Common myeloid progenitor, CD34-positive (primary cell): ENCODE results near the gene MORN4.

ENCODE experiments used
- CTCF ChIA-PET: fragments of 350-600 bp; sonication (Branson Sonifier 250); formaldehyde crosslinking; loops from one replicate; lab custom pipeline; 2021; ENCODE audit warnings: antibody characterized with exemption; lab: Charles Lee
- POLR2A ChIA-PET: fragments of 350-600 bp; sonication (Branson Sonifier 250); formaldehyde crosslinking; loops from one replicate; lab custom pipeline; 2021; ENCODE audit warnings: antibody characterized with exemption; lab: Charles Lee
- DNase-seq, 3 donors: peaks; one replicate each; pipeline versions ENCODE4 v3.0.0 to v3.0.0-alpha.2; 2013
- H3K27ac ChIP-seq, 2 experiments: 1 replicate in 1 of 2; 2 replicates in 1 of 2; pipeline ENCODE4 v1.7.0; 2013; ENCODE audit warnings: inconsistent platforms in 2 of 2, low read length in 2 of 2, mild to moderate bottlenecking in 2 of 2, low read depth in 1 of 2, moderate library complexity in 1 of 2; ENCODE audit not compliant: severe bottlenecking in 2 of 2, insufficient read depth in 1 of 2, poor library complexity in 1 of 2
- H3K27me3 ChIP-seq, 5 experiments: replicated peaks in 2 of 5; 1 replicate in 3 of 5; 2 replicates in 2 of 5; pipeline versions ENCODE4 v1.6.1 to v1.7.0; 2013; ENCODE audit warnings: low read length in 4 of 5, mild to moderate bottlenecking in 2 of 5, moderate library complexity in 2 of 5, inconsistent platforms in 1 of 5; ENCODE audit not compliant: insufficient read depth in 5 of 5, control insufficient read depth in 4 of 5
- H3K36me3 ChIP-seq, 4 experiments: 1 replicate in 2 of 4; 2 replicates in 2 of 4; pipeline versions ENCODE4 v1.6.1 to v1.7.0; 2013; ENCODE audit warnings: low read length in 3 of 4, control low read depth in 1 of 4, mild to moderate bottlenecking in 1 of 4; ENCODE audit not compliant: control insufficient read depth in 4 of 4, insufficient read depth in 4 of 4
- H3K4me1 ChIP-seq, 4 experiments: 1 replicate in 3 of 4; 2 replicates in 1 of 4; pipeline versions ENCODE4 v1.6.1 to v1.7.1; 2013; ENCODE audit warnings: low read length in 3 of 4, mild to moderate bottlenecking in 3 of 4, control low read depth in 1 of 4, inconsistent platforms in 1 of 4, moderate library complexity in 1 of 4; ENCODE audit not compliant: control insufficient read depth in 4 of 4, insufficient read depth in 4 of 4; ENCODE audit errors: control extremely low read depth in 1 of 4
- H3K4me3 ChIP-seq, 7 experiments: 1 replicate in 4 of 7; 2 replicates in 3 of 7; pipeline versions ENCODE4 v1.5.1 to v1.7.0; 2013; ENCODE audit warnings: mild to moderate bottlenecking in 7 of 7, low read length in 6 of 7, moderate library complexity in 6 of 7, inconsistent platforms in 2 of 7, low read depth in 2 of 7, control low read depth in 1 of 7; ENCODE audit not compliant: insufficient read depth in 4 of 7, control insufficient read depth in 1 of 7; ENCODE audit errors: extremely low read depth in 1 of 7
- H3K9me3 ChIP-seq, 5 experiments: 1 replicate in 4 of 5; 2 replicates in 1 of 5; pipeline versions ENCODE4 v1.6.1 to v1.7.1; 2013; ENCODE audit warnings: low read length in 4 of 5, mild to moderate bottlenecking in 2 of 5, inconsistent platforms in 1 of 5, low read depth in 1 of 5, moderate library complexity in 1 of 5; ENCODE audit not compliant: control insufficient read depth in 4 of 5, insufficient read depth in 2 of 5; ENCODE audit errors: control extremely low read depth in 1 of 5
- WGBS: methylation state at CpG from one replicate; pipeline ENCODE4 v1.1.5; 2013; ENCODE audit not compliant: insufficient coverage; 5-methylcytosine and 5-hydroxymethylcytosine counted together

Gene MORN4

DNA sequence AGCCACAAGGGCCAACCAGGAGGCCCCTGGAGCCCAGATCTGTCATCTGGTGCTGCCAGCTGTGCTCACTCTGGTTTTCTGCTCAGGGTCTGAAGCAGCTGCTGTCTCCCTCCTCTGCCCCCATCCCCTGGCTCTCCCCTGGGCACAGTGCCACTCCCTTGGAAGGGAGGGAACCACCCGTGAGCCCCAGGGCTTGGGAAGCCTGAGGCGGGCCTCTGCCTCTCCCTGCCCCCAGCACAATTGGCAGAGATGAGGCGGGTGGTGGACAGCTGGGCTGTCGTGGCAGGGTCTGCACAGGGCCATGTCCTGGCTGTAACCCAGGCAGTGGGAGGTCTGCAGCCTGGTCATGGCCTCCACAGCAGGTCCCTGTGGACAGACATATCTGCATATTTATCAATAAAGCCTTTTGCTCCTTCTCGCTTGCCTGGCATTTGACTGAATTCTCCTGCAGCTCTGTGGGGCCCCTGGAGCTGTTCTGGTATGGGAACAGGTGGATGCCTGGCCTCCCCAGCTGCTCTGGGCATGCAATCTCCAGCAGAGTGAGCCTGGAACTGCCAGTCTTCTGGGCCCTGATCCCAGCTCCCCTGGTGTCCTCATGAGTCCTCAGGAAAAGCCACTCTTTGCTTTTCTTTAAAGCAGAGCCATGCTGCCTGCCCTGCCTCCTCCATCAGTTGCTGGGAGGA is 62.4 kb downstream of the MORN4 start:
- H3K36me3 ChIP-seq = peaks cover 0 to 8% (median 0%) of the 10 kb centered on the region in 4 experiments
- ChIA-PET CTCF (interaction anchor here (1.1 to 3.4 kb wide), 9 partner anchors 12 to 163 kb away, joined by 4 to 20 read pairs (median 6); partner anchors contain the start of gene C10orf62), POLR2A (no interaction called here)
- no peak overlapping the region for H3K4me3 ChIP-seq
- no peak for DNase-seq
- no peak overlapping the region for H3K27ac ChIP-seq
- no peaks in the 10 kb centered on the region for H3K27me3 ChIP-seq
- peaks cover 0 to 1% (median 0%) of the 10 kb centered on the region in 4 experiments for H3K4me1 ChIP-seq
- 93% methylated on average over 2 of the region's 5 CpGs for WGBS
- no peaks in the 10 kb centered on the region for H3K9me3 ChIP-seq

DNA sequence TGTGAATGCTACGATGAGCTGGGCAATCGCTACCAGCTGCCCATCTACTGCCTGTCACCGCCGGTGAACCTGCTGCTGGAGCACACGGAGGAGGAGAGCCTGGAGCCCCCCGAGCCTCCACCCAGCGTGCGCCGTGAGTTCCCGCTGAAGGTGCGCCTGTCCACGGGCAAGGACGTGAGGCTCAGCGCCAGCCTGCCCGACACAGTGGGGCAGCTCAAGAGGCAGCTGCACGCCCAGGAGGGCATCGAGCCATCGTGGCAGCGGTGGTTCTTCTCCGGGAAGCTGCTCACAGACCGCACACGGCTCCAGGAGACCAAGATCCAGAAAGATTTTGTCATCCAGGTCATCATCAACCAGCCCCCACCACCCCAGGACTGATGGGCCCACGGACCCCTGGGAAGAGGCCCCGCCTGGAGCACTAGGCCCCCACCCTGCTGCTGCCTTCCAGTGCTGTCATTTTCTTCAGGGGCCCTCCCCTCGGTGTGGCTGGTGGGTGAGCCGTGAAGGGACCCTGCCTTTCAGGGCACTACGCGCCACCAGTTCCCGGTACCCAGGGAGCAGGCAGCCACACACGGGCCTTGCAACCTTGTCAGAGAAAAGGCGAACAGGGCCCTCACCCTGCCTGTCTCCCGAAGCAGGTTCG is 63.0 kb downstream of the MORN4 start:
- H3K4me1 ChIP-seq = peaks cover 0 to 1% (median 0%) of the 10 kb centered on the region in 4 experiments
- ChIA-PET CTCF (interaction anchor here (0.9 to 3.4 kb wide), 6 partner anchors 13 to 41 kb away, joined by 3 to 20 read pairs (median 6); no protein-coding TSS in a partner anchor), POLR2A (no interaction called here)
- peaks cover 0 to 8% (median 0%) of the 10 kb centered on the region in 4 experiments for H3K36me3 ChIP-seq
- 97% methylated on average over 31 of the region's 33 CpGs for WGBS
- no peaks in the 10 kb centered on the region for H3K9me3 ChIP-seq
- no peak overlapping the region for H3K27ac ChIP-seq
- H3K27me3 ChIP-seq = no peaks in the 10 kb centered on the region
- no peak overlapping the region for H3K4me3 ChIP-seq
- no peak for DNase-seq

DNA sequence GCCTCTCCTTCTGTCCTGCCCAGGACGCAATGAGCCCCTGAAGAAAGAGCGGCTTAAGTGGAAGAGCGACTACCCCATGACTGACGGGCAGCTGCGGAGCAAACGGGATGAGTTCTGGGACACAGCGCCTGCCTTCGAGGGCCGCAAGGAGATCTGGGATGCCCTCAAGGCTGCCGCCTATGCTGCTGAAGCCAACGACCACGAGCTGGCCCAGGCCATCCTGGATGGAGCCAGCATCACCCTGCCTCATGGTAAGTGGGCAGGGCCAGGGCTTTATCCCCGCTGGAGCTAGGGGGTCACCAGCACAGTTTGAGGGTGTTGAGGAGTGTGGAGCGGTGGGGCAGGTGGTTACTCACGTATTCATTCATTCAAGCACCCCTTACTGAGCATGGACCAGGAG is 65.4 kb downstream of the MORN4 start:
- H3K4me1 ChIP-seq = peaks cover 0 to 1% (median 0%) of the 10 kb centered on the region in 4 experiments
- WGBS = 99% methylated on average over 14 of the region's 15 CpGs
- no peak overlapping the region for H3K4me3 ChIP-seq
- POLR2A ChIA-PET = no interaction called here
- H3K9me3 ChIP-seq = no peaks in the 10 kb centered on the region
- CTCF ChIA-PET = interaction anchor here (1.1 to 1.6 kb wide), 3 partner anchors 10 to 134 kb away, joined by 3 to 5 read pairs (median 4); no protein-coding TSS in a partner anchor
- H3K27me3 ChIP-seq = no peaks in the 10 kb centered on the region
- no peak for DNase-seq
- H3K36me3 ChIP-seq = peaks cover 0 to 8% (median 0%) of the 10 kb centered on the region in 4 experiments
- no peak overlapping the region for H3K27ac ChIP-seq

DNA sequence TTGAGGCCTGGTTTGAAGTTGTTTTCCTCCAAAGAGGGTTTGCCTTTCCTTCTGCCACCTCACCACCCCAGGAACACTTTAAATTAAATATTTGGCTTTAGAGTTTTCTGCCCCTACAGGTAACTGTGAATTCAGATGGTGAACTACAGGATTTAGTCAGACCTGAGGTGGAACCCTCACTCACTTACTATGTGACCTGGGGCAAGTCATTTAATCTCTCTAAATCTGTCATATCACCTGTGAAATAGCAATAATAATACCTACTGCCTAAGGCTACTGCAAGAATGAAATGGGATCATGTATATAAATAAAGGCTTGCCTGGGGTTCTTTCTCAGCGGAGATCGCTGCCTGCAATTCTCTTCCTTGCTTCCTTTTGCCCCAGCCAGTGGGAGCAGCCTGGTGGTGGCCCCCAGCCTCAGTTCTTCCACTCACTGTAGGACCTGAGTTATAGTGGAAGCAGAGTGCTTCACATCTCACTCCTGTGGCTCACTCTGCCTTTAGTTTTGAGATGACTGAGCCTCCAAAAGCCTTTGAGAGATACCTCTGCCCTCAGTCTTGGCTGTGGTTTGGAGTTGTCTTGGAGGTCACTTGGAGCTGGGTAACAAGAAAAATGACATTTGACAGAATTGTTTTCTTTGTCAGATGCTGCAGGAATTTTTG is 66.8 kb downstream of the MORN4 start:
- no peak overlapping the region for H3K27ac ChIP-seq
- H3K4me1 ChIP-seq = no peaks in the 10 kb centered on the region
- 93% methylated on average over 2 of the region's 2 CpGs for WGBS
- H3K4me3 ChIP-seq = no peak overlapping the region
- peaks cover 0 to 4% (median 0%) of the 10 kb centered on the region in 5 experiments for H3K9me3 ChIP-seq
- POLR2A ChIA-PET = no interaction called here
- peaks cover 0 to 8% (median 0%) of the 10 kb centered on the region in 4 experiments for H3K36me3 ChIP-seq
- DNase-seq = no peak
- CTCF ChIA-PET = interaction anchor here (1.1 to 1.4 kb wide), 2 partner anchors 12 to 136 kb away, joined by 3 to 5 read pairs; no protein-coding TSS in a partner anchor
- no peaks in the 10 kb centered on the region for H3K27me3 ChIP-seq

DNA sequence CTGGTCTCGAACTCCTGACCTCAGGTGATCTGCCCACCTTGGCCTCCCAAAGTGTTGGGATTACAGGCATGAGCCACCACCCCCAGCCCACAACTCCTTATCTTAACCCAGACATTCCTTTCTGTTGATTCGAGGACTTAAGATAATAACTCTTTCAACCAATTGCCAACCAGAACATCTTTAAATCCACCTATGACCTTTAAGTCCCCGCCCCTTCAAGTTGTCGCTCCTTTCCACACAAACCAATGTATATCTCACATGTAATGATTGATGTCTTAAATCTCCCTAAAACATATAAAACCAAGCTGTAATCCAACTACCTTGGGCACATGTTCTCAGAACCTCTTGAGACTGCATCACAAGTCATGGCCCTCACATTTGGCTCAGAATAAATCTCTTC is 68.5 kb downstream of the MORN4 start:
- Histone ChIP-seq H3K27ac (no peak overlapping the region), H3K36me3 (peaks cover 0 to 5% (median 0%) of the 10 kb centered on the region in 4 experiments), H3K9me3 (peaks cover 0 to 4% (median 0%) of the 10 kb centered on the region in 5 experiments), H3K27me3 (no peaks in the 10 kb centered on the region), H3K4me3 (no peak overlapping the region), H3K4me1 (no peaks in the 10 kb centered on the region)
- WGBS = 100% methylated on average over 3 of the region's 4 CpGs
- DNase-seq = no peak
- ChIA-PET CTCF (interaction anchor here (0.8 to 0.9 kb wide), 2 partner anchors 29 to 31 kb away, joined by 3 read pairs; no protein-coding TSS in a partner anchor), POLR2A (no interaction called here)
